Measurements from ENCODE around the gene ROPN1. TPM values are rescaled to one million over a fixed set of nuclear protein-coding genes. Genes with fewer than 3 reads are reported as not detected.

ROPN1 gene
- total and polyA plus RNA-seq, 2 of the 13 experiments (the other 11 are each of a cell fraction or from before 2014, with no cell fraction given), result not detected

- TF ChIP-seq, protein P1, sequence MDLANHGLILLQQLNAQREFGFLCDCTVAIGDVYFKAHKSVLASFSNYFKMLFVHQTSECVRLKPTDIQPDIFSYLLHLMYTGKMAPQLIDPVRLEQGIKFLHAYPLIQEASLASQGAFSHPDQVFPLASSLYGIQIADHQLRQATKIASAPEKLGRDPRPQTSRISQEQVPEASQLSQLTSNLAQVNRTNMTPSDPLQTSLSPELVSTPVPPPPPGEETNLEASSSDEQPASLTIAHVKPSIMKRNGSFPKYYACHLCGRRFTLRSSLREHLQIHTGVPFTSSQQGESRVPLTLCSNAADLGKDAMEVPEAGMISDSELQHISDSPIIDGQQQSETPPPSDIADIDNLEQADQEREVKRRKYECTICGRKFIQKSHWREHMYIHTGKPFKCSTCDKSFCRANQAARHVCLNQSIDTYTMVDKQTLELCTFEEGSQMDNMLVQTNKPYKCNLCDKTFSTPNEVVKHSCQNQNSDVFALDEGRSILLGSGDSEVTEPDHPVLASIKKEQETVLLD (CRISPR knock-in tag; IDR thresholded peaks at IDR 0.05; ENCODE audit: low read depth), result peak; percentile 68; the same call in 1 of the 2 replicates
- peak; percentile 18; the same call in 1 of the 2 replicates for TF ChIP-seq ZSCAN12 (CRISPR knock-in tag; IDR thresholded peaks at IDR 0.05)
- 0 out of 2 replicates have a peak, but pooled peaks have one; percentile 28 for TF ChIP-seq ZMYM2 (CRISPR knock-in tag; IDR thresholded peaks at IDR 0.05)
- peak; percentile 72; the same call in 1 of the 2 replicates for TF ChIP-seq ZSCAN20 (CRISPR knock-in tag; IDR thresholded peaks at IDR 0.05; ENCODE audit: borderline replicate concordance)
- peak; percentile 83 for TF ChIP-seq ELF1 (CRISPR knock-in tag; IDR thresholded peaks at IDR 0.05)
- peak; percentile 54 for TF ChIP-seq ZNF709 (CRISPR knock-in tag; IDR thresholded peaks at IDR 0.05)
- TF ChIP-seq ZNF407 (CRISPR knock-in tag; IDR thresholded peaks at IDR 0.05; ENCODE audit: not compliant biosample characterization), result peak; percentile 73
- 0 out of 2 replicates have a peak, but pooled peaks have one; percentile 33 for TF ChIP-seq ZNF260 (CRISPR knock-in tag; IDR thresholded peaks at IDR 0.05; ENCODE audit: borderline replicate concordance, low read depth)
- no peak for TF ChIP-seq SSRP1 (CRISPR knock-in tag; IDR thresholded peaks at IDR 0.05)
- peak; percentile 35; the same call in 1 of the 2 replicates for TF ChIP-seq SMAD1 (CRISPR knock-in tag; IDR thresholded peaks at IDR 0.05; ENCODE audit: borderline replicate concordance, low read depth)
- no peak for TF ChIP-seq NR2F6 (IDR thresholded peaks at IDR 0.05)
- 0 out of 2 replicates have a peak, but pooled peaks have one; percentile 25 for TF ChIP-seq NR2F6 (CRISPR knock-in tag; IDR thresholded peaks at IDR 0.05)
- TF ChIP-seq, protein P2, sequence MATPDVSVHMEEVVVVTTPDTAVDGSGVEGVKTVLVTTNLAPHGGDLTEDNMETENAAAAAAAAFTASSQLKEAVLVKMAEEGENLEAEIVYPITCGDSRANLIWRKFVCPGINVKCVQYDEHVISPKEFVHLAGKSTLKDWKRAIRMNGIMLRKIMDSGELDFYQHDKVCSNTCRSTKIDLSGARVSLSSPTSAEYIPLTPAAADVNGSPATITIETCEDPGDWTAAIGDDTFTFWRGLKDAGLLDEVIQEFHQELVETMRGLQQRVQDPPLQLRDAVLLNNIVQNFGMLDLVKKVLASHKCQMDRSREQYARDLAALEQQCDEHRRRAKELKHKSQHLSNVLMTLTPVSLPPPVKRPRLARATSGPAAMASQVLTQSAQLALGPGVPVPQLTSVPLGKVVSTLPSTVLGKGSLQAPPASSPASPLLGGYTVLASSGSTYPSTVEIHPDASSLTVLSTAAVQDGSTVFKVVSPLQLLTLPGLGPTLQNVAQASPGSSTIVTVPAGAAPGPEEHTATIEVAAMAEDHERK (CRISPR knock-in tag; IDR thresholded peaks at IDR 0.05; ENCODE audit: low read depth), result no peak
- TF ChIP-seq MEIS2 (CRISPR knock-in tag; IDR thresholded peaks at IDR 0.05), result peak; percentile 41; the same call in 1 of the 2 replicates
- 0 out of 2 replicates have a peak, but pooled peaks have one; percentile 50 for TF ChIP-seq ZNF619 (CRISPR knock-in tag; IDR thresholded peaks at IDR 0.05)
- no peak for TF ChIP-seq ZNF724P (CRISPR knock-in tag; IDR thresholded peaks at IDR 0.05; ENCODE audit: borderline replicate concordance)
Observed at GRCh38 chr3:123960781-123961507, 31.0 kb downstream of the ROPN1 start, which contains the start of gene CCDC14 (continued).

All from HepG2 (cell line).